T-helper 2 cell (primary cell): ENCODE results near the gene ABAT.
"Not testable (repeated sequence)": the region's sequence is repeated elsewhere in the genome, so short reads cannot be mapped to it uniquely, and the experiment has no call there.

Experiments
- DNase-seq, 5 experiments: peaks; one replicate each; pipeline versions ENCODE4 v3.0.0 to v3.0.0-alpha.2; 2012 to 2022

Gene ABAT

GRCh38 chr16:8788578-8789172, 114.3 kb downstream of the ABAT start:
- DNase-seq, result no peak

GRCh38 chr16:8795091-8795490, 120.7 kb downstream of the ABAT start:
- DNase-seq, result no peak

GRCh38 chr16:8795818-8796217, 121.4 kb downstream of the ABAT start:
- no peak for DNase-seq

- peak in 1 of 5 experiments; percentile 55 for DNase-seq
Observed at GRCh38 chr16:8796469-8797363, 122.3 kb downstream of the ABAT start.

- DNase-seq, result peak; percentile 87 to 98 (median 93)
Observed at GRCh38 chr16:8797364-8798173, 123.2 kb downstream of the ABAT start, which contains the start of the genes PMM2 and TMEM186. Gene PMM2, plus strand, starts transcription at chr16:8797839. Its CDS starts 44 bp downstream, at chr16:8797883. Gene TMEM186, minus strand, starts transcription at chr16:8797639. Its CDS starts 25 bp downstream, at chr16:8797614.

- DNase-seq, result peak in 1 of 5 experiments; percentile 16
Observed at GRCh38 chr16:8798174-8798527, 123.7 kb downstream of the ABAT start.

- peak in 1 of 5 experiments; percentile 22 for DNase-seq
Observed at GRCh38 chr16:8798535-8799157, 124.2 kb downstream of the ABAT start.

GRCh38 chr16:8801701-8802100, 127.3 kb downstream of the ABAT start:
- no peak for DNase-seq

GRCh38 chr16:8803733-8804132, 129.3 kb downstream of the ABAT start:
- not testable (repeated sequence) for DNase-seq

- DNase-seq, result no peak
Observed at GRCh38 chr16:8804313-8804712, 129.9 kb downstream of the ABAT start.

GRCh38 chr16:8806272-8806983, 132.0 kb downstream of the ABAT start:
- DNase-seq, result no peak

GRCh38 chr16:8807189-8807588, 132.8 kb downstream of the ABAT start:
- DNase-seq, result no peak

- DNase-seq, result no peak
Observed at GRCh38 chr16:8808009-8808408, 133.6 kb downstream of the ABAT start.

GRCh38 chr16:8808613-8809353, 134.4 kb downstream of the ABAT start:
- DNase-seq, result no peak

GRCh38 chr16:8812162-8812843, 137.9 kb downstream of the ABAT start:
- peak in 1 of 5 experiments; percentile 39 for DNase-seq

- no peak for DNase-seq
Observed at GRCh38 chr16:8814095-8814806, 139.8 kb downstream of the ABAT start.

- peak in 1 of 5 experiments; percentile 87 for DNase-seq
Observed at GRCh38 chr16:8816967-8817655, 142.7 kb downstream of the ABAT start.

GRCh38 chr16:8818504-8819270, 144.3 kb downstream of the ABAT start:
- no peak for DNase-seq
